GM12878 (cell line): ENCODE data around the gene MYOCD. TPM values are rescaled to one million over a fixed set of nuclear protein-coding genes. Genes with fewer than 3 reads are reported as not detected.

ENCODE experiments used
- ATAC-seq: fragments of 200-7000 bp; cut with Tn5 transposase; 3 replicates; pipeline ENCODE4 v1.9.1; 2020; ENCODE audit warnings: mild to moderate bottlenecking, moderate library complexity
- BruUV-seq: library from RNA; stranded (reverse); fragments of 400-500 nt; replicated peaks from 2 replicates; lab custom pipeline; 2021; lab: Mats Ljungman, UMichigan
- CTCF ChIA-PET: fragments of 300-600 bp; sonication (Branson Sonifier 250); formaldehyde crosslinking; extraction: SDS; loops from one replicate; lab custom pipeline; 2021; ENCODE audit warnings: inconsistent platforms; lab: Yijun Ruan, JAX
- POLR2A ChIA-PET: fragments of 350-600 bp; formaldehyde crosslinking; extraction: SDS; loops from one replicate; lab custom pipeline; 2021; ENCODE audit warnings: inconsistent platforms; lab: Charles Lee
- RAD21 ChIA-PET: fragments of 300-600 bp; sonication (Branson Sonifier 250); formaldehyde crosslinking; loops from one replicate; lab custom pipeline; 2023; ENCODE audit warnings: antibody characterized with exemption; ENCODE audit not compliant: unreplicated experiment; lab: Charles Lee
- SMC1A ChIA-PET: fragments of 300-600 bp; sonication (Branson Sonifier 250); formaldehyde crosslinking; loops from one replicate; lab custom pipeline; 2023; ENCODE audit not compliant: unreplicated experiment, uncharacterized antibody; lab: Charles Lee
- DNase-seq: peaks from one replicate; pipeline ENCODE4 v3.0.0-alpha.2; 2011; ENCODE audit warnings: low read depth, low spot score
- FAIRE-seq: peaks from 3 replicates; lab custom pipeline; 2011; peaks lifted over from hg19 to GRCh38; lab: Jason Lieb, UNC
- H2AFZ ChIP-seq: 2 replicates; pipeline ENCODE4 v1.6.0; 2011; ENCODE audit warnings: low read depth, low read length, control low read depth; ENCODE audit not compliant: control insufficient read depth
- H3K27ac ChIP-seq: 2 replicates; pipeline ENCODE4 v1.5.1; 2011; ENCODE audit warnings: control low read depth; ENCODE audit not compliant: control insufficient read depth, insufficient read depth
- H3K27me3 ChIP-seq, 2 experiments: replicated peaks in 1 of 2; 2 replicates each; pipeline versions ENCODE4 v1.6.0 to v1.6.1; 2011; ENCODE audit warnings: low read length in 1 of 2; ENCODE audit not compliant: control insufficient read depth in 2 of 2, insufficient read depth in 2 of 2
- H3K36me3 ChIP-seq, 2 experiments: 2 replicates each; pipeline ENCODE4 v1.5.1; 2011; ENCODE audit warnings: low read length in 1 of 2; ENCODE audit not compliant: control insufficient read depth in 2 of 2, insufficient read depth in 2 of 2
- H3K4me1 ChIP-seq: 2 replicates; pipeline ENCODE4 v1.6.1; 2011; ENCODE audit warnings: mild to moderate bottlenecking, low read length, moderate library complexity, mixed read lengths; ENCODE audit not compliant: control insufficient read depth, insufficient read depth
- H3K4me2 ChIP-seq: 2 replicates; pipeline ENCODE4 v1.6.0; 2011; ENCODE audit warnings: control low read depth; ENCODE audit not compliant: control insufficient read depth, insufficient read depth
- H3K4me3 ChIP-seq: fragments of 200-600 bp; sonication (generic); 2 replicates; pipeline ENCODE4 v1.5.1; 2016
- H3K79me2 ChIP-seq: 2 replicates; pipeline ENCODE4 v1.6.0; 2011; ENCODE audit warnings: low read length; ENCODE audit not compliant: control insufficient read depth, insufficient read depth
- H3K9ac ChIP-seq: 2 replicates; pipeline ENCODE4 v1.8.0; 2011; ENCODE audit warnings: low read length, control low read depth, mixed read lengths; ENCODE audit not compliant: control insufficient read depth, insufficient read depth
- H3K9me3 ChIP-seq: replicated peaks from 3 replicates; pipeline ENCODE4 v1.5.1; 2011; ENCODE audit warnings: mild to moderate bottlenecking, low read length; ENCODE audit not compliant: control insufficient read depth, insufficient read depth
- H4K20me1 ChIP-seq: 2 replicates; pipeline ENCODE4 v1.6.0; 2011; ENCODE audit not compliant: control insufficient read depth, insufficient read depth
- CBFB ChIP-seq: IDR thresholded peaks from 2 replicates; pipeline ENCODE4 v1.6.1; 2016; ENCODE audit warnings: antibody characterized with exemption, low read depth
- EP300 ChIP-seq, 2 experiments: fragments of 150-350 bp in 1 of 2; IDR thresholded peaks; 2 replicates each; pipeline ENCODE4 v1.6.1; 2011 to 2012; ENCODE audit warnings: low read depth in 2 of 2, low read length in 2 of 2, borderline replicate concordance in 1 of 2, improper control_type of control experiment in 1 of 2, inconsistent platforms in 1 of 2; ENCODE audit not compliant: control insufficient read depth in 1 of 2
- ESRRA ChIP-seq: IDR thresholded peaks from 2 replicates; pipeline ENCODE4 v1.6.1; 2012; ENCODE audit warnings: mild to moderate bottlenecking, low read length, improper control_type of control experiment
- NFXL1 ChIP-seq: fragments of 450-650 bp; IDR thresholded peaks from 2 replicates; pipeline ENCODE4 v1.6.1; 2017; ENCODE audit warnings: antibody characterized with exemption, mild to moderate bottlenecking, borderline replicate concordance
- RB1 ChIP-seq: fragments of 450-650 bp; formaldehyde crosslinking; IDR thresholded peaks from 2 replicates; pipeline ENCODE4 v1.6.1; 2017; ENCODE audit warnings: mild to moderate bottlenecking, borderline replicate concordance
- SRF ChIP-seq, 2 experiments: IDR thresholded peaks; 2 replicates each; pipeline ENCODE4 v1.6.1; 2011; ENCODE audit warnings: low read depth in 2 of 2, low read length in 2 of 2, mild to moderate bottlenecking in 1 of 2, moderate library complexity in 1 of 2
- TCF3 ChIP-seq: IDR thresholded peaks from 2 replicates; pipeline ENCODE4 v1.6.1; 2012; ENCODE audit warnings: low read depth, mild to moderate bottlenecking, low read length, borderline replicate concordance; ENCODE audit not compliant: insufficient read depth
- YBX1 ChIP-seq: fragments of 450-650 bp; IDR thresholded peaks from 2 replicates; pipeline ENCODE4 v1.6.1; 2016; ENCODE audit warnings: antibody characterized with exemption
- ZNF217 ChIP-seq: fragments of 450-650 bp; IDR thresholded peaks from 2 replicates; pipeline ENCODE4 v1.6.1; 2017; ENCODE audit warnings: antibody characterized with exemption, mild to moderate bottlenecking
- WGBS: methylation state at CpG from one replicate; pipeline ENCODE4 v1.1.6; 2016; ENCODE audit warnings: low lambda C conversion rate; ENCODE audit not compliant: insufficient replicate concordance, insufficient coverage; ENCODE audit errors: missing lambda C conversion rate; 5-methylcytosine and 5-hydroxymethylcytosine counted together
- in situ Hi-C: fragments of 300-500 bp; cut with MboI; formaldehyde crosslinking; loops from 9 replicates; pipeline ENCODE4 v1.14.3; 2018; ENCODE audit warnings: mixed read lengths
- intact Hi-C: fragments of 100-400 bp; cut with micrococcal nuclease; formaldehyde crosslinking; loops from one replicate; pipeline ENCODE4 v1.14.2; 2022; ENCODE audit not compliant: unreplicated experiment
- polyA plus RNA-seq, 11 experiments: library from polyadenylated mRNA; depleted of rRNA in 4 of 11; unstranded in 6 of 11; stranded (reverse) in 5 of 11; fragments of >200 nt; fragmentation: Nextera tagmentation in 4 of 11; fragmentation: Illumina TruSeq in 1 of 11; extraction: Ambion mirVana in 4 of 11; extraction: Trizol in 1 of 11; gene quantifications; 1 replicate in 1 of 11; 2 replicates in 10 of 11; pipeline versions ENCODE4 v1.2.1 to v1.2.3, GENCODE V29; 2011 to 2016; ENCODE audit warnings: inconsistent platforms in 2 of 11, missing spikeins in 2 of 11, low read depth in 1 of 11
- total RNA-seq, 4 experiments: library from RNA; depleted of rRNA in 3 of 4; stranded (reverse); fragments of >200 nt in 3 of 4; fragmentation: Illumina TruSeq in 1 of 4; extraction: Trizol in 1 of 4; gene quantifications; 2 replicates each; pipeline versions ENCODE4 v1.2.1 to v1.2.3, GENCODE V29; 2013 to 2021
- TF ChIP-seq, protein P1 (sequence below): IDR thresholded peaks from 2 replicates; pipeline ENCODE4 v1.6.1; 2011; ENCODE audit warnings: mild to moderate bottlenecking, low read depth, low read length, moderate library complexity; ENCODE audit not compliant: insufficient replicate concordance

The MYOCD gene
- total and polyA plus RNA-seq, 10 of the 15 experiments (the other 5 are each of a cell fraction or from before 2014, with no cell fraction given), result not detected

DNA sequence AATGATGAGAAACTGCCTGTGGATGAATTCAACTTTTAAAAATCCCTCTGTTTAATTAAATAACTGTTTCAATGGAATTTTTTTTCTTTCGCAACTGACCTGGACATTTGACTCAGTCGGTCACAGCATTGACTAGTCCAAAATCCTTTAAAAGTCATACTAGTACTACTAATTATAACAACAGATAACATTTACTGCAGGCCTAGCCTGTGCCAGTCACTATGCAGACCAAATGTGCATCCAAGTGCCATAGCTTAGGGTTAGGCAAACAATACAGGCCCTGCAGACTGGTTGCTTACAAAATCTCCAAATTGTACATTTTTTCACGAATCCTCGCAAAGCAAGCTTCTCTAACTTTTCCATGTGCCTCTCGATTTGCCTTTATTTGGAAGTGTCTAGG lies 56.6 kb downstream of the MYOCD start:
- CTCF ChIA-PET, result interaction anchor here (1.8 kb wide), 1 partner anchor 20 kb away, joined by 5 read pairs; no protein-coding TSS in a partner anchor
- H3K4me3 ChIP-seq, result no peak overlapping the region
- H4K20me1 ChIP-seq, result no peaks in the 10 kb centered on the region
- TF ChIP-seq NFXL1 (no peak), TCF3 (no peak), YBX1 (no peak), RB1 (no peak), CBFB (no peak), EP300 (IDR thresholded peaks at IDR 0.05; ENCODE audit: borderline replicate concordance in 1 of 2, control insufficient read depth in 1 of 2, low read depth in 2 of 2, low read length in 2 of 2) (no peak), ZNF217 (no peak), SRF (IDR thresholded peaks at IDR 0.05; ENCODE audit: low read depth in 2 of 2, low read length in 2 of 2) (no peak), ESRRA (no peak)
- TF ChIP-seq, protein P1, sequence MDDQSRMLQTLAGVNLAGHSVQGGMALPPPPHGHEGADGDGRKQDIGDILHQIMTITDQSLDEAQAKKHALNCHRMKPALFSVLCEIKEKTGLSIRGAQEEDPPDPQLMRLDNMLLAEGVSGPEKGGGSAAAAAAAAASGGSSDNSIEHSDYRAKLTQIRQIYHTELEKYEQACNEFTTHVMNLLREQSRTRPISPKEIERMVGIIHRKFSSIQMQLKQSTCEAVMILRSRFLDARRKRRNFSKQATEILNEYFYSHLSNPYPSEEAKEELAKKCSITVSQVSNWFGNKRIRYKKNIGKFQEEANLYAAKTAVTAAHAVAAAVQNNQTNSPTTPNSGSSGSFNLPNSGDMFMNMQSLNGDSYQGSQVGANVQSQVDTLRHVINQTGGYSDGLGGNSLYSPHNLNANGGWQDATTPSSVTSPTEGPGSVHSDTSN, result no peak
- SMC1A ChIA-PET, result no interaction called here
- H3K27me3 ChIP-seq, result no peaks in the 10 kb centered on the region
- no peaks in the 10 kb centered on the region for H3K9me3 ChIP-seq
- no peak overlapping the region for H3K9ac ChIP-seq
- in situ Hi-C loops (loop anchor here (10.0 kb wide), 1 partner anchor 57 kb away; the partner anchor contains the start of gene MYOCD), intact Hi-C loops (no loop called here)
- H3K27ac ChIP-seq, result no peak overlapping the region
- ATAC-seq (no peak), FAIRE-seq (no peak), DNase-seq (no peak)
- H2AFZ ChIP-seq, result no peak overlapping the region
- WGBS, result 78% methylated on average over 5 of the region's 5 CpGs
- POLR2A ChIA-PET, result no interaction called here
- RAD21 ChIA-PET, result no interaction called here
- H3K79me2 ChIP-seq, result no peaks in the 10 kb centered on the region
- H3K4me2 ChIP-seq, result no peak overlapping the region
- no peaks in the 10 kb centered on the region for H3K4me1 ChIP-seq
- no peaks in the 10 kb centered on the region for H3K36me3 ChIP-seq
- no TSS peak for BruUV-seq
